GM21423 (cell line): ENCODE results near the gene CCL4.
"Not testable (repeated sequence)": the region's sequence is repeated elsewhere in the genome, so short reads cannot be mapped to it uniquely, and the experiment has no call there.

ENCODE experiments used
- ATAC-seq: cut with Tn5 transposase; IDR thresholded peaks from one replicate; pipeline ENCODE4 v1.9.1; 2021; ENCODE audit warnings: mild to moderate bottlenecking, moderate library complexity; ENCODE audit not compliant: unreplicated experiment

Gene CCL4

GRCh38 chr17:36087897-36088572 is 15.6 kb upstream of the CCL4 start:
- not testable (repeated sequence) for ATAC-seq

- ATAC-seq: no peak
These were observed 14.8 kb upstream of the CCL4 start for GRCh38 chr17:36088670-36089338.

GRCh38 chr17:36089339-36089865 is 14.2 kb upstream of the CCL4 start:
- ATAC-seq: no peak

GRCh38 chr17:36089888-36090836 is 13.5 kb upstream of the CCL4 start, which contains the start of gene CCL3:
CCL3 (minus strand) TSS chr17:36090143; CDS start chr17:36090058, 85 bp downstream.
- peak; percentile 74 for ATAC-seq

- ATAC-seq: no peak
These were observed 11.4 kb upstream of the CCL4 start for GRCh38 chr17:36092230-36092629.

GRCh38 chr17:36092715-36093114 is 10.9 kb upstream of the CCL4 start:
- ATAC-seq: not testable (repeated sequence)

GRCh38 chr17:36094232-36094631 is 9.4 kb upstream of the CCL4 start:
- no peak for ATAC-seq

- ATAC-seq: no peak
These were observed 8.9 kb upstream of the CCL4 start for GRCh38 chr17:36094746-36095145.

- no peak for ATAC-seq
These were observed 7.6 kb upstream of the CCL4 start for GRCh38 chr17:36095992-36096391.

GRCh38 chr17:36099004-36099403 is 4.6 kb upstream of the CCL4 start:
- ATAC-seq: not testable (repeated sequence)

- ATAC-seq: not testable (repeated sequence)
These were observed 619 bp downstream of the CCL4 start for GRCh38 chr17:36104246-36104645.

GRCh38 chr17:36104701-36105181 is 1.1 kb downstream of the CCL4 start:
- ATAC-seq: no peak

GRCh38 chr17:36105781-36106492 is 2.3 kb downstream of the CCL4 start:
- ATAC-seq: no peak

- no peak for ATAC-seq
These were observed 2.8 kb downstream of the CCL4 start for GRCh38 chr17:36106493-36106835.

- no peak for ATAC-seq
These were observed 4.0 kb downstream of the CCL4 start for GRCh38 chr17:36107660-36108059.

GRCh38 chr17:36108265-36108664 is 4.6 kb downstream of the CCL4 start:
- not testable (repeated sequence) for ATAC-seq

GRCh38 chr17:36111068-36111490 is 7.5 kb downstream of the CCL4 start:
- ATAC-seq: no peak

GRCh38 chr17:36112572-36112971 is 8.9 kb downstream of the CCL4 start:
- ATAC-seq: no peak

- not testable (repeated sequence) for ATAC-seq
These were observed 9.5 kb downstream of the CCL4 start for GRCh38 chr17:36113131-36113530.

GRCh38 chr17:36114971-36115648 is 11.5 kb downstream of the CCL4 start:
- not testable (repeated sequence) for ATAC-seq
